PC-3 (cell line): ENCODE results near the gene SLC2A14.
"Not testable (repeated sequence)": the region's sequence is repeated elsewhere in the genome, so short reads cannot be mapped to it uniquely, and the experiment has no call there.

Experiments
- CTCF ChIP-seq: fragments of 300-600 bp; sonication (generic); conservative IDR thresholded peaks from 2 replicates; pipeline ENCODE4 v1.5.1; 2017; ENCODE audit warnings: antibody characterized with exemption, low read depth, mild to moderate bottlenecking, low read length
- EZH2 ChIP-seq: fragments of 300-600 bp; sonication (generic); IDR thresholded peaks from one replicate; pipeline ENCODE4 v1.6.1; 2017; ENCODE audit warnings: antibody characterized with exemption, mild to moderate bottlenecking, low read length; ENCODE audit not compliant: unreplicated experiment

- TF ChIP-seq EZH2, CTCF: not testable (repeated sequence)
These were observed 39.5 kb downstream of the SLC2A14 start for GRCh38 chr12:7833201-7833600.
